AG09319 (cell line): Measurements from ENCODE around the gene NEDD9.

Experiments
- DNase-seq: peaks from one replicate; pipeline ENCODE4 v3.0.0-alpha.2; 2010; ENCODE audit warnings: low read depth; ENCODE audit errors: extremely low read depth
- CTCF ChIP-seq: IDR thresholded peaks from 2 replicates; pipeline ENCODE4 v1.5.1; 2011; ENCODE audit warnings: low read depth, mild to moderate bottlenecking, inconsistent platforms, low read length, moderate library complexity

Gene NEDD9

DNA sequence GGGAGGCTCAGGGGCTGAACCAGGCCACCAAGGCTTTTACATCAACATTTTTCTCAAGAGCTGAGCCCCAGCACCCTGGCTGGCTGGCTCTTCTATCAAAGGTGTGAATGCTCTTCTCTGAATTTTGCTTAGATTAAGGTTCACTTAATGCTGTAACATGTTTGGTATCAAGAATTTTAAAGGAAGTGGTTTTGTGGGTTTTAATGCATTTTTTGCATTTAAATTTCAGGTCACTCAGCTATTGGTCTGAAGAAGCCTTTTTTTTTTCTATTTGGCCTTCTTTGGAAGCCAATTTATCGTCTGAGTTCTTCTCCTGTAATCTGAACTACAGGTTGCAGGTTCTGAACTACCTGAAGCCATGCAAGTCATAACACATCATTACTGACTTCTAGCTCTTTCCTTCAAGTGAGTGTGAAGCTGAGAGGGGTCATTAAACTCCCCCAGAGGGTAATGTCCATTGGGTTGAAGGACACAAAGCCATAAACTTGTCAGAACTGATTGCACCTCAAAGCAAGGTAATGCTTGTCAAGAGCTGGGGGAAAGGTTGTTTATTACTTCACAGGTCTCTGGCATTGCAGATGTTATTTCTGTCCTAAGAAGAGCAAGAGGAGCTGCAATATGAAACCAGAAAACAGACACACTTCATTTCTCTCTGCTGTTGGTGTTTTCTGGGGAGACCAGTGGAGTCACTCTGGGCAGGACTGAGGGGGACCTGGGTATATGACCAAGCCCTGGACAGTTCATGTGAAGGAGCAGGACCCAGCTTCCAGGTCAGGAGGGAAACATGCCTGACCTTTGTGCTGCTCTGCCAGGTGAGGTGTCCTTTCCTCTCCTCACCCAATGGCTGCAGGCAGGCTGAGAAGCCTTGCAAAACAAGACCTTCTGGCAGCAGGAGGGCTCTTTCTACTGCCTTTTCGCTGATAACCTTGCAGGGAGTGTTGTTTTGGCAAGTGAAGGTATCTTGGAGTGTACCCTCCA, 26.1 kb upstream of the NEDD9 start:
- TF ChIP-seq CTCF, result no peak
- no peak for DNase-seq

DNA sequence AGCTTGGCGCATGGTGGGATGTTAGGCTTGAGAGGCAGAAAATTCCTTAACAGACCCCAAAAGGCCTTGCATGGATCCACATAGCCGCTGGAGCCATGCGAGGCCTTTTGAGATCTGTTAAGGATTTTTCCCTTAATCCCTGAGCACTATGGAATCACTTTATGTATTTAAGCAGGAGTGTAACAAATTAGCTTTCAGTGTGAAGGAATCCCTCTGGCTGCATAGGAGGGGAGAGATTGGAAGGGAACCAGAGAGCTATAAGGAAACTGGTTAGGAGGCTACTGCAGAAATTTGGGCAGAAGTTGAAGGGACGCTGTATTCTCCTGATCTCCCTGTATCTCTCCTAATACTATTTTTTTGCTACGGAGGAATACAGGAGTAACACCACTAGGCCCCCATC, 23.1 kb upstream of the NEDD9 start:
- TF ChIP-seq CTCF, result no peak

GRCh38 chr6:11253594-11253993, 21.1 kb upstream of the NEDD9 start:
- TF ChIP-seq CTCF, result no peak
- no peak for DNase-seq

More for the DNA sequence above, 23.1 kb upstream of the NEDD9 start:
- no peak for DNase-seq

- no peak for TF ChIP-seq CTCF
- DNase-seq, result no peak
Measured at GRCh38 chr6:11251553-11252360, 19.3 kb upstream of the NEDD9 start.

GRCh38 chr6:11250108-11250507, 17.6 kb upstream of the NEDD9 start:
- no peak for TF ChIP-seq CTCF
- no peak for DNase-seq

- no peak for TF ChIP-seq CTCF
- no peak for DNase-seq
Measured at GRCh38 chr6:11248974-11249761, 16.7 kb upstream of the NEDD9 start.
